Endothelial cell of umbilical vein (primary cell): ENCODE results near the gene PTPN2. TPM values are rescaled to one million over a fixed set of nuclear protein-coding genes. Genes with fewer than 3 reads are reported as not detected.

Experiments used
- BruUV-seq: library from RNA; stranded (reverse); fragments of 400-500 nt; replicated peaks from 2 replicates; lab custom pipeline; 2021; lab: Mats Ljungman, UMichigan
- CTCF ChIA-PET: fragments of 300-600, 350-600 bp; sonication (Branson Sonifier 250); formaldehyde crosslinking; loops from one replicate; lab custom pipeline; 2021; ENCODE audit warnings: antibody characterized with exemption, inconsistent platforms; lab: Charles Lee
- POLR2A ChIA-PET: fragments of 300-600, 350-600 bp; sonication (Branson Sonifier 250); formaldehyde crosslinking; loops from one replicate; lab custom pipeline; 2021; ENCODE audit warnings: antibody characterized with exemption, inconsistent platforms; lab: Charles Lee
- DNase-seq: peaks from one replicate; pipeline ENCODE4 v3.0.0-alpha.2; 2011; ENCODE audit warnings: low read depth, low spot score
- FAIRE-seq: peaks from 2 replicates; lab custom pipeline; 2011; peaks lifted over from hg19 to GRCh38; lab: Jason Lieb, UNC
- H2AFZ ChIP-seq: 2 replicates; pipeline ENCODE4 v1.6.0; 2012; ENCODE audit warnings: low read depth, low read length, control low read depth, inconsistent platforms
- H3K27ac ChIP-seq: 2 replicates; pipeline ENCODE4 v1.5.1; 2011; ENCODE audit warnings: low read depth, mild to moderate bottlenecking, control low read depth, low read length, moderate library complexity; ENCODE audit not compliant: insufficient read depth
- H3K27me3 ChIP-seq, 2 experiments: 2 replicates each; pipeline versions ENCODE4 v1.6.0 to v1.6.1; 2011; ENCODE audit warnings: low read length in 2 of 2, mixed read lengths in 1 of 2; ENCODE audit not compliant: control insufficient read depth in 2 of 2, insufficient read depth in 2 of 2
- H3K36me3 ChIP-seq, 2 experiments: 2 replicates in 1 of 2; 3 replicates in 1 of 2; pipeline ENCODE4 v1.5.1; 2011; ENCODE audit warnings: low read length in 2 of 2, mild to moderate bottlenecking in 1 of 2, moderate library complexity in 1 of 2; ENCODE audit not compliant: control insufficient read depth in 2 of 2, insufficient read depth in 2 of 2; ENCODE audit errors: extremely low read depth in 1 of 2
- H3K4me1 ChIP-seq: 3 replicates; pipeline ENCODE4 v1.5.1; 2011; ENCODE audit warnings: mild to moderate bottlenecking, low read length; ENCODE audit not compliant: control insufficient read depth, insufficient read depth; ENCODE audit errors: extremely low read depth
- H3K4me2 ChIP-seq: 2 replicates; pipeline ENCODE4 v1.6.1; 2011; ENCODE audit warnings: low read length, control low read depth, mixed read lengths; ENCODE audit not compliant: insufficient read depth
- H3K4me3 ChIP-seq, 3 experiments: fragments of 200-600 bp in 1 of 3; sonication (generic), shearing (Covaris generic) in 1 of 3; replicated peaks in 1 of 3; 2 replicates each; pipeline ENCODE4 v1.5.1; 2011 to 2016; ENCODE audit warnings: control low read depth in 3 of 3, low read length in 3 of 3, mild to moderate bottlenecking in 2 of 3, inconsistent platforms in 1 of 3, low read depth in 1 of 3, moderate library complexity in 1 of 3; ENCODE audit not compliant: insufficient read depth in 1 of 3
- H3K79me2 ChIP-seq: 2 replicates; pipeline ENCODE4 v1.6.0; 2012; ENCODE audit warnings: low read length, inconsistent platforms; ENCODE audit not compliant: control insufficient read depth, insufficient read depth
- H3K9ac ChIP-seq: replicated peaks from 2 replicates; pipeline ENCODE3; 2011; ENCODE audit warnings: low read length, control low read depth; ENCODE audit not compliant: insufficient read depth; ENCODE audit errors: extremely low read depth
- H3K9me1 ChIP-seq: replicated peaks from 3 replicates; pipeline ENCODE4 v1.6.0; 2011; ENCODE audit warnings: mild to moderate bottlenecking, low read length; ENCODE audit not compliant: control insufficient read depth, insufficient read depth; ENCODE audit errors: extremely low read depth
- H3K9me3 ChIP-seq: replicated peaks from 2 replicates; pipeline ENCODE4 v1.5.1; 2012; ENCODE audit warnings: low read length, inconsistent platforms; ENCODE audit not compliant: control insufficient read depth, insufficient read depth
- H4K20me1 ChIP-seq: replicated peaks from 2 replicates; pipeline ENCODE3; 2011; ENCODE audit warnings: mild to moderate bottlenecking, low read length; ENCODE audit not compliant: control insufficient read depth, insufficient read depth; ENCODE audit errors: extremely low read depth
- CTCF ChIP-seq, 2 donors: IDR thresholded peaks; 1 replicate in 1 of 2; 2 replicates in 1 of 2; pipeline ENCODE4 v1.5.1; 2011; ENCODE audit warnings: low read length in 2 of 2, mild to moderate bottlenecking in 2 of 2, moderate library complexity in 2 of 2, control low read depth in 1 of 2, inconsistent platforms in 1 of 2, low read depth in 1 of 2; ENCODE audit not compliant: insufficient read depth in 1 of 2; ENCODE audit errors: extremely low read depth in 1 of 2
- EZH2 ChIP-seq: IDR thresholded peaks from 2 replicates; pipeline ENCODE4 v1.6.1; 2012; ENCODE audit warnings: borderline replicate concordance, low read depth, mild to moderate bottlenecking, moderate library complexity, low read length, inconsistent platforms; ENCODE audit not compliant: severe bottlenecking
- FOS ChIP-seq: IDR thresholded peaks from 2 replicates; pipeline ENCODE4 v1.6.1; 2011; ENCODE audit warnings: mild to moderate bottlenecking, low read length, moderate library complexity, borderline replicate concordance; ENCODE audit not compliant: insufficient read depth
- GATA2 ChIP-seq: IDR thresholded peaks from 2 replicates; pipeline ENCODE4 v1.7.0; 2011; ENCODE audit warnings: low read depth, mild to moderate bottlenecking, moderate library complexity, mixed read lengths, low read length; ENCODE audit not compliant: insufficient read length, insufficient read depth
- JUN ChIP-seq: IDR thresholded peaks from 2 replicates; pipeline ENCODE4 v1.6.1; 2011; ENCODE audit warnings: borderline replicate concordance, low read depth; ENCODE audit not compliant: insufficient read length, insufficient read depth
- MAX ChIP-seq: IDR thresholded peaks from 2 replicates; pipeline ENCODE4 v1.6.1; 2011; ENCODE audit not compliant: insufficient read depth, insufficient read length
- MYC ChIP-seq: IDR thresholded peaks from one replicate; pipeline ENCODE4 v1.6.1; 2011; ENCODE audit warnings: mild to moderate bottlenecking, low read depth, low read length
- POLR2A ChIP-seq: IDR thresholded peaks from 2 replicates; pipeline ENCODE4 v1.6.1; 2012; ENCODE audit warnings: low read depth, mild to moderate bottlenecking, control low read depth, low read length
- POLR2AphosphoS5 ChIP-seq: IDR thresholded peaks from 2 replicates; pipeline ENCODE4 v1.6.1; 2012; ENCODE audit warnings: low read depth, mild to moderate bottlenecking, control low read depth, low read length, moderate library complexity; ENCODE audit not compliant: insufficient read depth
- dilution Hi-C: fragments of 300-500 bp; cut with MboI; formaldehyde crosslinking; loops from one replicate; pipeline ENCODE4 v1.15.0; 2019; ENCODE audit warnings: low sequenced_read_pairs; ENCODE audit not compliant: extremely low pct_ligation_motif_present
- intact Hi-C: fragments of 100-400 bp; cut with micrococcal nuclease; formaldehyde crosslinking; loops from one replicate; pipeline ENCODE4 v1.10.0; 2022
- polyA plus RNA-seq, 4 experiments: library from polyadenylated mRNA; depleted of rRNA in 3 of 4; stranded (reverse) in 3 of 4; unstranded in 1 of 4; fragments of >200 nt; gene quantifications; 2 replicates each; pipeline versions ENCODE4 v1.2.1 to v1.2.3, GENCODE V29; 2011 to 2012; ENCODE audit warnings: missing spikeins in 1 of 4
- total RNA-seq: library from RNA; stranded (reverse); gene quantifications from 2 replicates; pipeline ENCODE4 v1.2.3, GENCODE V29; 2021

The PTPN2 gene
- total and polyA plus RNA-seq, 2 donors (not counting 3 experiments of a cell fraction or from before 2014, with no cell fraction given): 8.2 to 20.9 TPM

GRCh38 chr18:12844391-12844790 lies 39.6 kb downstream of the PTPN2 start:
- CTCF ChIA-PET: interaction anchor here (0.8 to 0.9 kb wide), 2 partner anchors 8 to 100 kb away, joined by 3 to 4 read pairs; no protein-coding TSS in a partner anchor
- intact Hi-C loops (no loop called here), dilution Hi-C loops (no loop called here)
- Histone ChIP-seq H3K4me1 (no peaks in the 10 kb centered on the region), H3K36me3 (peaks cover 0 to 2% of the 10 kb centered on the region in 2 experiments), H3K4me2 (no peak overlapping the region), H3K9me1 (no peaks in the 10 kb centered on the region), H3K9ac (no peak overlapping the region), H3K9me3 (no peaks in the 10 kb centered on the region), H2AFZ (no peak overlapping the region), H4K20me1 (no peaks in the 10 kb centered on the region), H3K79me2 (peaks cover 4% of the 10 kb centered on the region), H3K4me3 (no peak overlapping the region), H3K27me3 (no peaks in the 10 kb centered on the region), H3K27ac (no peak overlapping the region)
- no TSS peak for BruUV-seq
- no peak for FAIRE-seq
- no peak for TF ChIP-seq POLR2A
- TF ChIP-seq MAX: no peak
- TF ChIP-seq POLR2AphosphoS5: no peak
- TF ChIP-seq EZH2: no peak
- no peak for TF ChIP-seq MYC
- TF ChIP-seq FOS: no peak
- no peak for TF ChIP-seq CTCF (IDR thresholded peaks at IDR 0.05; ENCODE audit: extremely low read depth in 1 of 2, insufficient read depth in 1 of 2, low read depth in 1 of 2, low read length in 2 of 2)
- no peak for TF ChIP-seq JUN
- TF ChIP-seq GATA2: no peak
- POLR2A ChIA-PET: no interaction called here
- DNase-seq: no peak
